Cardiac septum (tissue), 1 donor: ENCODE measurements around the gene FOXL2. TPM values are rescaled to one million over a fixed set of nuclear protein-coding genes. Genes with fewer than 3 reads are reported as not detected.

ENCODE experiments used
- DNase-seq: peaks from one replicate; pipeline ENCODE4 v3.0.0-alpha.2; 2020; ENCODE audit warnings: low spot score
- intact Hi-C: fragments of 100-400 bp; cut with DNase I; formaldehyde crosslinking; loops from one replicate; pipeline ENCODE4 v1.14.0; 2022
- total RNA-seq: library from RNA; stranded (reverse); fragmentation: NEBNext Ultra II Directional; extraction: Animal tissue kit (Norgen Biotek cat#: 25700); gene quantifications from one replicate; pipeline ENCODE4 v1.2.1, GENCODE V29; 2021
- donor health status: DM: no; HTN: no; CAD: no.

The FOXL2 gene
- total RNA-seq, 1 donor from 2014 or later, result 0.11 TPM

GRCh38 chr3:138908846-138909245 lies 38.1 kb downstream of the FOXL2 start:
- intact Hi-C loops, result no loop called here
- no peak for DNase-seq

DNA sequence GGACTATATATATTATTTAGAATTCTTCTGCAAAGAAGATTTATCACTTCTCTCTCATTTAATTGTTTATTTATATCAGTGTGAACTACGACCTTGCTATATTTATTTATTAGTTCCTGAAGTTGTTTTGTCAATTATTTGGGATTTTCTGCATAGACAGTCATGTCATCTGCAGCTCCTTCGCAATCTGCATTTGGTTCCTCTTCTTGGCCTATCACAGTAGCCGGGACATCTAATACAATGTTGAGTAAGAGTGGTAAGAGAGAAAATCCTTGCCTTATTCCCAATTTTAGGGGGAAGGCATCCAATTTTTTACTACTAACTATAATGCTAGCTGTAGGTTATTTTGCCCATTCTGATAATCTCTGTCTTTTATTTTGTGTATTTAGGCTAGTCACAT lies 39.4 kb downstream of the FOXL2 start:
- intact Hi-C loops, result no loop called here
- no peak for DNase-seq

DNA sequence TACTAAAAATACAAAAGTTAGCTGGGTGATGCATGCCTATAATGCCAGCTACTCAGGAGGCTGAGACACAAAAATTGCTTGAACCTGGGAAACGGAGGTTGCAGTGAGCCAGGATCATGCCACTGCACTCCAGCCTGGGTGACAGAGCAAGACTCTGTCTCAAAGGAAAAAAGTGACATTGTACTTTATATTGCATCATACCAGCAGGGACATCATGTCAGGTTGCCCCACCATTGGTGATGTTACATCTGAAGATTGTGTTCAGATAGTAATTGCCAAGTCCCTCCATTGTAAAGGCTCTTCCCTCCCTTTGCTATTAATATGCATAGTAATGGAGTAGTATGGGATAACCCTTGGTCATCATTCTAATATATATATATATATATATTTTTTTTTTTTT lies 44.8 kb downstream of the FOXL2 start:
- no peak for DNase-seq
- intact Hi-C loops, result no loop called here

- no peak for DNase-seq
- intact Hi-C loops, result no loop called here
Observed at GRCh38 chr3:138901567-138901966, 45.4 kb downstream of the FOXL2 start.

- no peak for DNase-seq
- intact Hi-C loops, result no loop called here
Observed at GRCh38 chr3:138899351-138899991, 47.5 kb downstream of the FOXL2 start.

- intact Hi-C loops, result no loop called here
- no peak for DNase-seq
Observed at GRCh38 chr3:138898708-138899107, 48.2 kb downstream of the FOXL2 start.

- no peak for DNase-seq
- intact Hi-C loops, result no loop called here
Observed at GRCh38 chr3:138898301-138898700, 48.6 kb downstream of the FOXL2 start.

Other genes with a start within 250 kb of the FOXL2 start
- gene PIK3CB, start 112.2 kb downstream of the FOXL2 start, total RNA-seq, result 26.1 TPM
- not detected for gene FOXL2NB, start 80 bp upstream of the FOXL2 start, total RNA-seq
- not detected for gene PRR23A, start 59.1 kb upstream of the FOXL2 start, total RNA-seq
- gene PRR23B, start 73.8 kb upstream of the FOXL2 start, total RNA-seq, result not detected
- gene PRR23C, start 97.8 kb upstream of the FOXL2 start, total RNA-seq, result not detected